ENCODE results near the gene MVD.

The MVD gene

GRCh38 chr16:88697116-88697830 is 34.4 kb upstream of the MVD start:
- DNase-seq (ENCODE audit: low read depth in 3 of 3), result no peak

DNA sequence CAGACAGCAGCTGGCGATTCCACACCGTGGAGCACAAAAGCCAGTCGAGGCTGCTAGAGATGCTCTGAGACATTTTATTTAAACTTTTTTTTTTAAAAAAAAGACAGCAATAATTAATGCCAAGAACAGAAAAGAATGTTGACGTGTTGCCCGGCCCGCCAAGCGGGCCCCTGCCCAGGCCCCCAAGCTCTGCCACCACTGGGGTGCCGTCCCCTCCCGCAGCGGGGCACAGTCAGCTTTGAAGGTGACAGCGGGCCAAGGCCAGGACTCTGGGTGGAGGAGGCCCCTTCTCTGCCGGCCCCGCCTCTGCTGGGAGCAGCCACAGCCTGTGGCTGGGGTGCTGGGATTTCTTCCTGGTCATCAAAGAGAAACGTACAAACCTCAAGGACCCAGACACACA is 33.5 kb upstream of the MVD start:
- no peak for DNase-seq (ENCODE audit: low read depth in 3 of 3)

DNA sequence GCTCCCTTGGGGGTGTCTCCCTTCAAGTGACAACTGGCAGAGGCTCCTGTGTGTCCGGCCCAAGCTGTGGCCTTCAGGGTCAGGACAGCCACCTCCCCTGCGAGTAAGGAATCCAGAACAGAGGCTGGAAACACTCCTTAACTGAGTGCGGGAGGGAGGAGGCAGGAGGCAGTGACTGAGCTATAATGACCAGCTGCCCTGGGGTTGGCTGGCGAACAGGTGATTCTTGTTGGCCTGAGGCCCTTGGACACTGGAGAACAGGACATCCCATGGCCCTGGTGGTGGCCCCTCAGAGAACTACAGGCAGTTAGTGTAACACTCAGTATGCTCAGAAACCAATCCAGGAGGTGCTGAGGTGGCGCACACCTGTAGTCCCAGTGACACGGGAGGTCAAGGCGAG is 32.9 kb upstream of the MVD start:
- DNase-seq (ENCODE audit: low read depth in 3 of 3), result no peak

- no peak for DNase-seq (ENCODE audit: low read depth in 3 of 3)
Measured at GRCh38 chr16:88695218-88695617, 32.3 kb upstream of the MVD start.

GRCh38 chr16:88694221-88695087 is 31.6 kb upstream of the MVD start:
- no peak for DNase-seq (ENCODE audit: low read depth in 3 of 3)

DNA sequence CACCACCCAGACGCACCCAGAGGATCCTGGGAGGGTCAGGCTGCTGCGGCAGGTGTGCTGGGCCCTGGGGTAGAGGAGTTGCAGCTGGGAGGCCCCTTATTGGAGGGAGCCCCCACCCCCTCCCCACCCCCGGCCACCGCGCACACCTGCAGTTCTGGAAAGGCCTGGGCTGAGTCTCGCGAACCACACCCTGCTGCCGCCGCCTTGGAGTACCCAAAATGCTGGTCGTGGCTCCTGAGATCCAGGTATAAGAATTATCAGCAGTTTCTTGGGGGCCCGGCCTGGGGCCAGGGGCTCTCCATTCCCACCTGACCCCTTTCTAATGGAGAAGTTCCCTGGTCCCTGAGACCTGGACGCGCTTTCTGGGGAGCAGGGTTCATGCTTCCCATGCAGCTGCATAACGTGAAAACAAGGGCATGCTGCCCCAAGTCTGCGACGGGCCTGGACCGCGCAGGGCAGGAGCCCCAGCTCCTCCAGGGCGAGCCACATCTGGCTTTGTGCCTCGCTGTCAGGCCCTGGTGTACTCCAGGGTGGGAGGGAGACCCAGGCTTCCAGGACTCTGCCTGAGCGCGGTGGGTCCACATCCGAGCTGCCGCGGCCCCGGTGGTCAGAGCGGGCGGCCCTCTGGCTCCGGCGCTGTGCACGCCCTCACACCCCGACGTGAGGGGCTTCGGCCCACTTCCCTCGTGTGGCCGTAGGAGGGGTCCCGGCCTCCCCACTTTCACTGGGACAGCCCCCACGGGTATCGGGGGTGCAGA is 30.7 kb upstream of the MVD start:
- no peak for DNase-seq (ENCODE audit: low read depth in 3 of 3)

DNA sequence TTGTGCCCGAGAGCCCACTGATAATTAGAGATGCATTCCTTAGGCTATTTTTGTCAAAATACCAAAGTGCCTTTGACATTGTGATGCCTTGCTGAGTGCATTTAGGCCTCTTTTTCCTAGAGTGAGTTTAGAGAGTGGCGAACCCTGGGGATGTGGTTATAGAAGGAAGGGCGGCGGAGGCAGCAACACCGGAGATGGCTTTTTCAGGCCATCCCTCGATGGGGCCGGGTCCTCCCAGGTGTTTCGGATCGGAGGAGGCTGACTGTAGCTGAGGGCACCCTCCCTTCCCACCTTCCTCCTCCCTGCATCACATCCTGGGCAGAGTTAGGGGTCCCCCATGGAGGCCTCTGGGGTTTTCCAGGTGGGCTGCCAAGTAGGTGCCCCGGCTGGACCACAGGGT is 30.0 kb upstream of the MVD start:
- no peak for DNase-seq (ENCODE audit: low read depth in 3 of 3)

GRCh38 chr16:88691924-88692560 is 29.2 kb upstream of the MVD start:
- no peak for DNase-seq (ENCODE audit: low read depth in 3 of 3)

GRCh38 chr16:88691129-88691813 is 28.4 kb upstream of the MVD start:
- DNase-seq (ENCODE audit: low read depth in 3 of 3), result no peak

- no peak for DNase-seq (ENCODE audit: low read depth in 3 of 3)
Measured at GRCh38 chr16:88690341-88691128, 27.6 kb upstream of the MVD start.

- DNase-seq (ENCODE audit: low read depth in 3 of 3), result no peak
Measured at GRCh38 chr16:88688013-88688778, 25.3 kb upstream of the MVD start.

DNA sequence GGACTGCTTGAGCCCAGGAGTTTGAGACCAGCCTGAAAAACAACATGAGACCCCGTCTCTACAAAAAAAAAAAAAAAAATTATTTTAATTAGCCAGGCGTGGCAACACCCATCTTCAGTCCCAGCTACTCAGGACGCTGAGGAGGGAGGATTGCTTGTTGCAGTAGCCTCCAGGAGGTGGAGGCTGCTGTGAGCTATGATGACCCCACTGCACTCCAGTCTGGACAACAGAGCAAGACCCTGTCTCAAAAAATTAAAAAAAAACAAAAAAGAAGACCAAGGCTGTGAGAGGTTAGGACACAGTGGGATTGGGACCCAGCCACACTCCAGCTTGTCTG is 24.8 kb upstream of the MVD start:
- DNase-seq (ENCODE audit: low read depth in 3 of 3), result no peak

DNA sequence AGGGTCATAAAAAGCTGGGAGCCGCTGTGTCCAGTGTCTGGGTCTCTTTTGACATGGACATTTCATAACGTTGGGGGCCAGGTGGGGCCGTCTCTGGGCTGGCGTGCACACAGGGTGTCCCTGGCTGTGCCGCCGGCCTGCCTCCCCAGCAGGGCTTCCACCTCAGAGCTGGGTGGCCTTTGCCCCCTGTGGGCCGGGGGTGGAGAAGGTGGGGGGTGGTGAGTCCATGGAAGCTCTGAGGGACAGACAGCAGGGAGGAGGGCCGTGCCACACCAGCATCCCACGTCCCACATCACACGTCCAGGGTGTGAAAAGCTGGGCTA is 24.3 kb upstream of the MVD start:
- no peak for DNase-seq (ENCODE audit: low read depth in 3 of 3)

DNA sequence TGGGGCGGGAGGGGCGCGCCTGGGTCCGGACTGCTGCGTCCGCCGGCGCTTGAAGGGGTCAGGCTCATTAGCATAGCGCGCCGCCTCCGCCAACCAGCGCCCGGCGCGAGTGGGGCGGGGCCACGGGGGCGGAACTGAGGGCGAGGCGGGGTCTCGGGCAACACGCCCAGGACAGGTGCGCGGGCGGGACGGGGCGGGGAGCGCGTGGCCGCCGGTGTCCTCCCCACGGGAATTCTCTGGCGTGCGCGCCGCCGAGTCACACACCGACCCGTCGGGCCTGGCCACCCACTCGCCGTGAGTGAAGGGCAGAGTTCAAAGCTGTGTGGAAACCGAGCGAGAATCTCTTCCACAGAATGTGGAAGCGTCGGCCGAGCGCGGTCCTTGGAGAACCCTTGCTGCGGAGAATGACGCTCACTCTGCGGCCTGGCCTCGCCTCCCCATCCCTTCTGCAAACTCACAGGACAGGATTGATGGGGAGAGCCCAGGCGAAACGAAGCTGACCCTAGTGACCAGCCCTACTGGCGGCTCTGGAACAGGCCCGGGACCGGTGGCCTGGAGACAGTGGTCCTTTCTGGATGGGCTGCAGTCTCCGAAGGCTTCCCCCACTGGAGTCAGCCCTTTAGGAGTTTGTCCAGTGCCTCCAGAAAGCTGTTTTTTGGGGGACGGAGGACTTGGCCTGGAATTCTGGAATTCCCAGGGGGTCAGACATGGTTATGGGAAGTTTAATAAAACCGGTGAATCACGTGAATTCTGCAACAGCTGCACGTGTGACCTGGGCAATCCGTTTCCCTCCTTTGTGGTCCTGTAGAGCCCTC is 23.8 kb upstream of the MVD start, which contains the start of gene SNAI3:
Gene SNAI3, minus strand, starts transcription at position 69 of the 815 bp plus-strand sequence. CDS start 101 bp downstream, outside the sequence.
- peak; percentile 70 to 91 (median 72) for DNase-seq (ENCODE audit: low read depth in 3 of 3)

- DNase-seq (ENCODE audit: low read depth in 3 of 3), result peak in 1 of 3 donors; percentile 34
Measured at GRCh38 chr16:88686062-88686438, 23.2 kb upstream of the MVD start.

GRCh38 chr16:88685156-88686061 is 22.5 kb upstream of the MVD start:
- peak in 2 of 3 donors; percentile 51 to 52 for DNase-seq (ENCODE audit: low read depth in 3 of 3)

DNA sequence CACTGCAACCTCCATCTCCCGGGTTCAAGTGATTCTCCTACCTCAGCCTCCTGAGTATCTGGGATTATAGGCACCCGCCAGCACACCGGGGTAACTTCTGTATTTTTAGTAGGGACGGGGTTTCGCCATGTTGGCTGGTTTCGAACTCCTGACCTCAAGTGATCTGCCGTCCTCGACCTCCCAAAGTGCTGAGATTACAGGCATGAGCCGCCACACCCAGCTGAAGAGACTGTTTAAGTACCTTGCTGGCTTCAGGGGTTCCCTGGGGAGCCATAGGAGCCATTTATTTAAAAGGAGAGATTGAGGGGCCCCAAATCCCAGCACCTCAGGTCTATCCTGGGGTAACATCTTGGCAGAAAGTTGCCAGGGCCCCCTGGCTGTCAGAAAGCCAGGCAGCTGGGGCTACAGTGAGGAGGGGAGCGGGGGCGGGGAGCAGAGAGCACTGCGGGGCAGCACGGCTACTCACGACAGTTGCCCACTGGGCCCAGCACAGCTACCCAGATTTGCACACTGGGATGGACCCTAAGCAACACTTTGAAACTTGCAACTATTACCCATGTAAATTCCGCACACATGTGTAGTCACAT is 21.8 kb upstream of the MVD start:
- no peak for DNase-seq (ENCODE audit: low read depth in 3 of 3)

Data from stimulated activated CD4-positive, alpha-beta T cell treated with anti-CD3 and anti-CD28 coated beads, TNF-alpha, amount 100 ng/mL, for 48 hours (primary cell).